HG02973 (cell line): ENCODE data around the gene C16orf89.

Experiments
- ATAC-seq: cut with Tn5 transposase; IDR thresholded peaks from one replicate; pipeline ENCODE4 v1.9.1; 2021; ENCODE audit warnings: moderate library complexity; ENCODE audit not compliant: unreplicated experiment

Gene C16orf89

DNA sequence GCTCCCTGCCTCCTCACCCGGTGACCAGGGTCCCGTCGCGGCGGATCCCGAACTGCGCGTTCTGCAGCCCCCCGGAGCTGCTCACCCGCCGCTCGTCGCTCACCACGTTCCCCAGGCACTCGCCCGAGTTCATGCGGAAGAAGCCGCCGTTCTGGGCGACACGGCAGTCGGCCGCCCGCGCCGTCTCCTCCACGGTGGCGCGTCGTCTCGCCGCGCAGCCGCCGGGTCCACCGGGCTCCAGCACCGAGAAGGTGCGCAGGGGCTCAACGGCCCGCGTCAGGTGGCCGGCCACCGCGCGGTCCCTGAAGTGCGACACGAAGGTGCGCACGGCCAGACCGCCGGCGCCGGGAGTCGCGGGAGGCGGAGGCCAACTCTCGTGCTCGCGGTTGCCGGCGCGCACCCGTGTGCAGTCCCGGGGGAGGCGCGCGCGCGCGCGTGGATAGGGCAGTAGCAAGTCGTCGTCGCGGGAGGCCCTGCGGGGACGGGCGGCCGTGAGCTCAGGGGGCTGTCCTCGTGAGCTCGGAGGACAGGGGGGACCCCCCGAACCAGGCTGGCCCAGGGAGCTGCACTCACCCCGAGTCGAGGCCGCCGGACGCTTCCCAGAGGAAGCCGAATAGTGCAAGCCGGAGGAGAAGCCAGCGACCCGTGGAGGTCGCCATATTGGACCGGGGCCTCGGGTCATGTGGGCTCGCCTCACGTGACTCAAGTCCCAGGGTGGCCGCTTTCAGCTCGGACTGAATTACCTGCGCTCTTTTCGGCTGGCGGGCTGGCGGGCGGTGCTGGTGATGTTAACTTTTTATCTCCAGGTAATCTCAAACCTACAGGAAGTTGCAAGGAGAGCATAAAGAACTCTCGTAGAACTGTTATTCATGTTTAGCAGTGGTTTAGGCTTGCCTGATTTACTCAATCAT, 32.2 kb downstream of the C16orf89 start, which contains the start of gene NAGPA:
TSS of gene NAGPA (minus strand) at position 680 of the 911 bp plus-strand sequence. CDS start at position 659, 21 bp downstream.
- peak; percentile 86 for ATAC-seq

- no peak for ATAC-seq
These were observed 33.0 kb downstream of the C16orf89 start for GRCh38 chr16:5032748-5033167.

DNA sequence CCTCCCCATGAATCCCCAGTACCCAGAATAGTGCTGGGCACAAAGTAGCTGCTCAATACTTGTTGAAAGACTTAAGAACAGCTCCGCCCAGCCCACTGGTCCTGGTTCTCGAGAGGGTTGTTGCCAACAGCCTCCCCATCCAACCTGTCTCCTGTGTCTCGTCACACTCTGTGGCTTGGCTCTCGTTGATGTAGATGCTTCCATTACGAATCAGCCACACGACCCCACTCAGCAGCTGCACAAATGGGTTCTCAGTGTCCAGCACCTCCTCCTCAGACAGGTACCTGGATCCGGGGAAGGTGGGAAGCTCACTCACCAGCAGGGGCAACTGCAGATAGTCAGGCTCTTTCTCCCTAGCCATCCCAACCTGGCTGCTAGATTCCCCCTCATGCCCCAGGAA, 34.2 kb downstream of the C16orf89 start:
- ATAC-seq = no peak

DNA sequence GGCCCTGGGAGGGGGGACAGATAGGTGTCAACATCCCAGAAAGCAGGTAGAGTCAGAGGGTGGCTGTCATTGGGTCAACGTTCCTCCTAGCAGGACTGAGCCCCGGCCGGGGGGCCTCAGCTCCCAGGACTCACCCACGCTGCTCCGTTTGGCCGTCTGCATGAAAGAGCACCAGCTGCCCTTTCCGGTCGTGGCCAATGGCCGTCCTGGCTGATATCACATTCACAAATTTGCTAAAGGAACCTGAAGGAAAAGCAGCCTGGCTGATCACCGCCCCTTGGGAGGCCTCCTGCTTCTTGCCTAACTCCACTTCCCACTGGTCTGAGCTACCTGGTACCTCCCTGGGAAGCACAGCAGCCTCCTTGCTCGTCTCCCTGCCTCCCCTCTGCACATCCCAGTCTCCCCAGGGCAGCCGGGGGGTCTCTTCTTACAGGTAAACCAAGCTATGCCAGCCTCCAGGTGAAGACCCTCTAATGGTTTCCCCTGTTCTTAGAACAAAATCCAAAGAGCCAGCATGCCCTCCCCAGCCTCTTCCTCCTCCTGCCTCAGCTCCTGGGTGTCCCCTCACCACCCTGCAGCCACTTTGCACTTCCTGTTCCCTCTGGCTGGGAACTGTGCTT, 35.4 kb downstream of the C16orf89 start:
- no peak for ATAC-seq

DNA sequence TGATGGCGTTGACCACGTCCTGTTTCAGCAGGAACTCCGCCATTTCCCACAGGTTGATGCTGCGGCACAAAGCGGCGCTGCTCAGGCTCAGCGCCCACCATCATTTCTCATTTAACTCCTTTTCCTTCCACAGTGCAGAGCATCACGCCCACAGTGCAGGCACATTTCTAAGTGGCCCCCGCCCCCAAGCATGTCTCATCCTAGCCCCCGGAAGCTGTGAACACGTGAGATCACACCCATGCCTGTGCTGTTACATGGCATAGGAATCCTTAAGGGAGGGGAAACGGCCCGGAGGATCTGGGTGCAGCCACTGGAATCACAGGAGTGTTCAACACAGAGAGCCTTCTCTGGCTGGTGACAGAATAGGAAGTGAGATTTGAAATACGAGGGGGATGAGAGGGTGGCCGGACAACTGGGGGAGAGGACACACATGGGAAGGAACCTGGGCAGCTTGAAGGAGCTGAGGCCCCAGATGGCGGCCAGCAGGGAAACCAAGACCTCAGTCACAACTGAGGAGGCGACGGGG, 36.7 kb downstream of the C16orf89 start:
- no peak for ATAC-seq

DNA sequence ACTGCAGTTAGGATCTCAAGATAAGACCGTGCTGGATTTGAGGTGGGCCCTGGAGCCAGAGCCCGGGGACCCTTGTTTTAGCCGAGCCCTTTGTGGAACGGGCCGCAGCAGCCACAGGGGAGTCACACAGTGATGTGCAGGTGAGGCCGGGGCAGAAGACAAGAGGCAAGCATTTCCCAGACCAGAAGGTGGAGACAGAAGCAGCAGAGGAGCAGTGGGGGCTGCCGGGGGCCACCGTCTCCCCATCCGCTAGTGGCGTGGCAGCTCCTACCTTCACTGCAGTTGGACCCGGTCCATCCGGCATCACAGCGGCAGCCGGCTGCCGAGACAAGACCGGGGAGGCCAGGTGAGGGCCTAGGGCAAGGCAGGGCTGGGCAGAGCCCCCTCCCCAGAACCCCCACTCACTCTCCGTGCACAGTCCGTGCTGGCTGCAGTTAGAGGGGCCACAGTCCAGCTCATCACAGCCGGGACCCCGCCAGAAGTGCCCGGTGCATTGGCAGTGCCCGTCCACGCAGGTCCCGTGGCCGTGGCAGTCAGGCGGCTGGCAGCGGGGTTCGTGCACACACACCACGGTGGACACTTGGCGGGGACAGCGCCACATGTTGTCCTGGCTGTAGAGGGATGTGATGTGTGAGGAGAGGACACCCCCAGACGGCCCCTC, 38.1 kb downstream of the C16orf89 start:
- no peak for ATAC-seq

DNA sequence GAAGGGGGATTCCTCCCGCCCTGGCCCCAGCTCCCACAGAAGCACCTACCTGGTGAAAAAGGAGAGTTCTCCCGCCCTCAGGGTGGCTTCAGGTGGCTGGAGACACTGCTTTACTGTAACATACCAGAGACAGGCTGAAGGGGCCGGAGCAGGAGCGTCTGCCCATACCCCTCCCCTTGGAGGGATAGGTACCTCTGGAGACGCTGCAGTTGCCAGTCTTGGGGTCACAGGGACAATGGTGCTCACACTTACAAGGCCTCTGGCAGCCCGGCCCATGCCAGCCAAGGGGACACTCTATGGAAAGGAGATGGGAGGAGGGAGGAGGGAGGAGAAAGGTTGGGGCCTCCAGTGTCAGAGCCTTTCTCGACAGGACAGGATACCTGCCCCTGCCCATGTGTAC, 38.7 kb downstream of the C16orf89 start:
- ATAC-seq = no peak

DNA sequence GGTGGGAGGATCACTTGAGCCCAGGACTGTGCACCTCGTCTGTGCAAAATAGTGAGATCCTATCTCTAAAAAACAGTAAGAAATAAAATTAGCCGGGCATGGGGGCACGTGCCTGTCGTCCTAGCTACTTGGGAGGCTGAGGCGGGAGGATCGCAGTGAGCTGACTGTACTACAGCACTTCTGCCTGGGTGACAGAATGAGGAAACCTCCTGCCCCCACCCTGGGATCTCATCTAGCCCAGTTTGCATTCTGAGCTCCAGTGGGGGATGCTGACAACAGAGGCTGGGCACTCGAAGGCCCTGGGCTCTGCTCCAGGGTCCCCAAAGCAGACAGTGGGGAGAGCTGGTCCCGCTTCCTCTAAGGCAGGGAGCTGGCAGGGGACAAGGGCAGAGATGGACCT, 39.1 kb downstream of the C16orf89 start:
- no peak for ATAC-seq

GRCh38 chr16:5025171-5025632, 40.6 kb downstream of the C16orf89 start:
- ATAC-seq = no peak

DNA sequence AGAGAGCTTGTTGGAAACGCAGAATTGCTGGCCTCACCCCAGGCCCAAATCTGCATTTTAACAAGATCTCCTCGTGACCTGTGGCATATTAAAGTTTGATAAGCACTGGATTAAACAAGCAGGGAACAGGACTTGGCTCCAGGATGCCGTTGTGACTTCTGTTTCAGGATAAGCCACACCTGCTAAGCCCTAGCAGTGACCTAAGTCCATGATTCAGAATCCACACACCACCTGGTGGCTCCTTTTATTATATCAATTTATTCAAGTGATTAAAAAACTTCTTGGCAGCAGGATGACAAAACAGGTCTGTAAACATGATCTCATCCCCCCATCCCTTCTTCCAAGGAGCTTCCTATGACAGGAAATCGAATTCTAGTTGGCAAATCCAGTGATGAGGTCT, 41.1 kb downstream of the C16orf89 start:
- ATAC-seq = no peak

- no peak for ATAC-seq
These were observed 43.2 kb downstream of the C16orf89 start for GRCh38 chr16:5022521-5022920.

GRCh38 chr16:5020551-5020950, 45.2 kb downstream of the C16orf89 start:
- ATAC-seq = no peak

- ATAC-seq = no peak
These were observed 46.0 kb downstream of the C16orf89 start for GRCh38 chr16:5019775-5020174.

DNA sequence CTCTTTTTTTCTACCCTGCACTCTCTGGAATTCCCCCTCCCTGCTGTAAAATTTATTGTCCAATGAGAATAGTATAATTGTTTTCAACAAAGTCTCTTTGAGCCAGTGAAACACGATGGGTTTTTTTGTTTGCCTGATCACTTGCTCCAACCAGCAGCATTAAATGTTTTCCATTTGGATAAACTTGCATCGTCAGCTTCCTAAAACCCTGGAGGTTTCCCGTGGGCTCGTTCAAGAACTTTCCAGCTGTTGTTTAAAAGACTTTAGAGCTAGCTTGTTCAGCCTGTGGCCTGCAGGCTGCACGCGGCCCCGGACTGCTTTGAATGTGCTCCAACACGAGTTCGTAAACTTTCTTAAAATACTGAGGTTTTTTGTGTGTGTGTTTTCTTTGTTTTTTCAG, 47.0 kb downstream of the C16orf89 start:
- no peak for ATAC-seq

- ATAC-seq = no peak
These were observed 48.1 kb downstream of the C16orf89 start for GRCh38 chr16:5017678-5017969.

DNA sequence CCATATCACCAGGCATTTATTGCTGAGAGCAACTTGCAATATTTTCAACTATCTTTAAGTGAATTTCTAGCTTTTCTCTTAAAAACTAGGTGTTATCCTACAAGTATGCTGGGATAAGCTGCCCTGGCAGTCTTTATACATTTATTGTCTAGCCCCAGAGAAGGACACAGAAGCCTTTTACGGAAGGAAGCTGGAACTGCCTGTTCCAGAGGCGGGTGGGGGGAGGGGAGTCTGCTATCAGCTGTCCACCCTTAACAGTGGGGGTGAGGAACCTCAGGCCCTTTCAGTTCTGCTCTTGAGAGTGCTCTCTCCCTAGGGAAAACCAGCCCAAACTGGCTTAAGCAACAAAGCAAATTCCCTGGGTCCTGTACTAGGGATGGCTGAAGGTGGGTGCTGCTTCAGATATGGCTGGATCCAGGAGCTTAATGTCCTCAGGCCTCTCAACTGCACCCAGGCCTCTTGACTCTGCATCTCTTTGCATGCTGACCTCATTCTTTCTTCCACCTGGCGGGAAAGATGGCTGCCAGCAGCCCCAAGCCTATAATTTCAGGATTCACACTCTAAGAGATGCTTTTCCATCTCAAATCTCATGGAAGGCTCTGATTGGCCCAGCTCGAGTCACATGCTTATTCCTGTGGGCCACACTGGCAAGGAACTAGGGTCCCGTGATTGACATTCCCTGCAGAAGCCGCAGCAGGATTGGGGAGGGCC, 48.6 kb downstream of the C16orf89 start:
- ATAC-seq = no peak

DNA sequence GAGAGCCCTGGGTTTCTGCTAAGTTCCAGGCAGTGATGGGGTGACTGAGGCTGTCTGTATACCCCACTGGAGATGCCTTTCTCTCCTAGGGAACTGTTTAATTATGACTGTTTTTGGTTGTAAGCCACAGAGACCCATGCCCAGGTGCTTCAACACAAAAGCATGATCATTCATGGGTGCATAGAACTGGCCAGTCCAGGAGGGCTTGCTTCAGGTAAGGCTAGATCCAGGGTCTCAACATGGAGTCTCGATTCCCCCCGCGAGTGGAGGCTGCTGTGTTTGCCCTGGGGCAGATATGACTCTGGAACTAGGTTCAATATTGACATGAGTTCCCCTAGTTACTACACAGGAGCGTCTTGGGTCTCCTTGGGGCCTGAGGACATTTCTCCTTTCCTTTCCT, 49.9 kb downstream of the C16orf89 start:
- no peak for ATAC-seq

- ATAC-seq = no peak
These were observed 50.4 kb downstream of the C16orf89 start for GRCh38 chr16:5015351-5015750.

DNA sequence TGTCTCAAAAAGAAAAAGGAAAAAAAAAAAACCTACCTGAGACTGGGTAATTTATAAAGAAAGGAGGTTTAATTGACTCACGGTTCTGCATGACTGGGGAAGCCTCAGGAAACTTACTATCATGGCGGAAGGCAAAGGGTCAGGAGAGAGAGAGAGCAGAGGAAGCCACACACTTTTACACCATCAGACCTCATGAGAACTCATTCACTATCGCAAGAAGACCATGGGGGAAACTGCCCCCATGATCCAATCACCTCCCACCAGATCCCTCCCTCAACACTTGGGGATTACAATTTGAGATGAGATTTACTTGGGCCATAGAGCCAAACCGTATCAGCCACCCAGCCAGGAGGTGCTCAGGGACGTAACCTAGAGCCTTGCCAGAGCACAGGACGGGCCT, 52.9 kb downstream of the C16orf89 start:
- no peak for ATAC-seq

- ATAC-seq = no peak
These were observed 54.1 kb downstream of the C16orf89 start for GRCh38 chr16:5011637-5012036.
